GM12801 (cell line): Measurements from ENCODE around the gene DIP2C.

Experiments
- TF ChIP-seq, protein P1 (sequence below): IDR thresholded peaks from one replicate; pipeline ENCODE4 v1.5.1; 2011; ENCODE audit warnings: control low read depth; ENCODE audit not compliant: insufficient read length; ENCODE audit errors: extremely low read depth

DIP2C gene

DNA sequence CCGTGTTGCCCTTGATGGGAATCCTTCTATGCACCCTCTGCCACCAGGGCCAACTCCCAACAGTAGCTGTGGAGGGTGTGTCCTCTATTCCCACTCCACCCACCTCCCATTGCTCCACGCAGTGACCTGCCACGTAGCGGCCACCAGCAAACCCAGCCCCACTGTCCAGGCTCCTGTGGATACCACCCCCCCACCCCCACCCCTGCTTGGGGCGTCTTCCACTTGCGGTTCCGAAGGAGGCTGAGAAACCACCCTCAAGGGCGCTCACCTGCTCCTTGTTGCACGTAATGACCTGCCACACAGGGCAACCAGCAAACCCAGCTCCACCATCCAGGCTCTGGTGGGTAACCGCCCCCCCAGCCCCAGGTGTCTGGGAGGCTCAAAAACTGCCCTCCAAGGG is 72.0 kb downstream of the DIP2C start:
- TF ChIP-seq, protein P1, sequence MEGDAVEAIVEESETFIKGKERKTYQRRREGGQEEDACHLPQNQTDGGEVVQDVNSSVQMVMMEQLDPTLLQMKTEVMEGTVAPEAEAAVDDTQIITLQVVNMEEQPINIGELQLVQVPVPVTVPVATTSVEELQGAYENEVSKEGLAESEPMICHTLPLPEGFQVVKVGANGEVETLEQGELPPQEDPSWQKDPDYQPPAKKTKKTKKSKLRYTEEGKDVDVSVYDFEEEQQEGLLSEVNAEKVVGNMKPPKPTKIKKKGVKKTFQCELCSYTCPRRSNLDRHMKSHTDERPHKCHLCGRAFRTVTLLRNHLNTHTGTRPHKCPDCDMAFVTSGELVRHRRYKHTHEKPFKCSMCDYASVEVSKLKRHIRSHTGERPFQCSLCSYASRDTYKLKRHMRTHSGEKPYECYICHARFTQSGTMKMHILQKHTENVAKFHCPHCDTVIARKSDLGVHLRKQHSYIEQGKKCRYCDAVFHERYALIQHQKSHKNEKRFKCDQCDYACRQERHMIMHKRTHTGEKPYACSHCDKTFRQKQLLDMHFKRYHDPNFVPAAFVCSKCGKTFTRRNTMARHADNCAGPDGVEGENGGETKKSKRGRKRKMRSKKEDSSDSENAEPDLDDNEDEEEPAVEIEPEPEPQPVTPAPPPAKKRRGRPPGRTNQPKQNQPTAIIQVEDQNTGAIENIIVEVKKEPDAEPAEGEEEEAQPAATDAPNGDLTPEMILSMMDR = no peak

DNA sequence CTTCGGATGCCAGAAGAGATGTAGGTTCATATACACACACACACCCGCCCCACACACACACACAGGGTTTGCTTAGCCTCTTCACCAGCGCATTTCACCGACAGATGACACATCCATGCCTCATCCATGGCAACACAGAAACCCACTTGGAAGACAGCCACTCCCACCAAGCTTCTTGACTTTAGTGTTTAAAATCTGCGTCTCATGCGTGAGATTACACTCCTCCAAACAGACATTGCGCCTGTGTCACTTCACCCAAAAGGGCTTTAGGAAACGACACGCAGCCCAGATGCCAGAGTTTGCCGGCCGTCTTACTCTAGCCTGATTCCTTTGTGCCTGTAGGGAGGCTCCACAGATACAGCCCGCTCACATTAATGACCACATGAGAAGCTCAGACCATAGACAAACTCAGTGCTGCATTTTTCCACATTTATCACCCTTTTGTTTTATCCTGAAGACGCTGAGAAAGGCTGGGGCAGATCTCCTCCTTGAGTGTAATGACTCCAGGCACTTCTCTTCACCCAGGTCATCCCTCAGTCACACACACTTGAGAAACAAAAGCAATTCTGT is 73.8 kb downstream of the DIP2C start:
- TF ChIP-seq, protein P1 = no peak

DNA sequence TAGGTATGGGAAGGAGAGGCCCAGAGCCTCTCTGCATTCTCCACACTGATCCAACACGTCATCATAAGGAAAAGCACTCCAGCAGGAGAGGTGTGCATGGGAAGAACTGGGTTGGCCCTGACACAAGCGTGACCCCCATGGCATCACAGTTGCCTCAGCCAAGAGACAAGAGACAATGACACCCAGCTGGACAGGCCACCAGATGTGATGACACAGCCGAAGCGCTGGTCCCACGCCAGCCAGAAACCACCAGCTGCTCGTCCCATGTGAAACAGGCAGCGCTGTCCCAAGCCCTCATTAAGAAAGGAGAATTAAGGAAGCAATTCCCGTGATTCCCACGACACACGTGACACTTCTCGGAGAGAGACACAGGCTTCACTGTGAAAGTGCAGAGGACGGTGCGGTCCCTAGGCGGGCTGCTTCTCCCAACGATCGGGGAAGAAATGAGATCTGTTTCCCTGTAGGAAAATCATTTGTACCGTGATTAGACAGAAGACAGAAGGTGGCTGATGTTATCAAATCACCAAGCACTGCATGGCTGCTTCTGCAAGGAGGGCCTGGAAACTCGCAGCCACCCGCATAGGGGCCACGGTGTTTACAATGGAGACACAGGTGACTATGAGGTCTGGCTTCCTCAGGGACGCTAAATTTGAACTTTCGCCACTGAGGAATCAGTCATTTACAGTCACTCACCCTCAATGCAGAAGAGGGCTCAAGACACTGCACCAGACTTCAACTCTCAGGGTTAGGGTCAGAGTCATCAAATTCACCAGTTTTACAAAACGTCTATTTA is 74.5 kb downstream of the DIP2C start:
- TF ChIP-seq, protein P1 = no peak

DNA sequence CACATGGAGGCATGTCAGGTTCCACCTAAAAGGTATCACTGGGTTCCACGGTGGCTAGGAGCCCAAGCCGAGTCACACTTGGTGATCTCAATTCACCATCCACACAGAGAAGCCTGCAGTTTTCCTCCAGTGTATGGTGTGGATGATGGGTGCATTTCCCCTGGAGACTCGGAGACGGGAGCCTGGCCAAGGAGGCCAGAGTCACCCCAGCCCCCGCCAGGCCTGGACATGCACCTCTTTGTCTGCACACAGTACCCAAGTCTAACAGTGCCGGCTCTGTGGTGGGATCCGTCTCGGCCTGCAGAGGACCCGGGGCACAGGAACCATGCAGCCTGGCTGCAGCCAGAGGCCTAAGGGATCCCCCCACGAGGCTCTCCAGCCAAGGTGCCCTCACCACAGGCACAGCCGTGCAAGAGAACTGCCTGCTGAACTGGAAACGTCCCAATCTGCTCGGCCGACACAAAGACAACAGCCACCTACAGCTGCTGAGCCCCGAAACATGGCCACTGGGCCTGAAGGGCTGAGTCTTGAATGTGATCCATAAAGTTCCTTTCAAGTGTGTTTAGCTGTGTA is 75.2 kb downstream of the DIP2C start:
- TF ChIP-seq, protein P1 = no peak

DNA sequence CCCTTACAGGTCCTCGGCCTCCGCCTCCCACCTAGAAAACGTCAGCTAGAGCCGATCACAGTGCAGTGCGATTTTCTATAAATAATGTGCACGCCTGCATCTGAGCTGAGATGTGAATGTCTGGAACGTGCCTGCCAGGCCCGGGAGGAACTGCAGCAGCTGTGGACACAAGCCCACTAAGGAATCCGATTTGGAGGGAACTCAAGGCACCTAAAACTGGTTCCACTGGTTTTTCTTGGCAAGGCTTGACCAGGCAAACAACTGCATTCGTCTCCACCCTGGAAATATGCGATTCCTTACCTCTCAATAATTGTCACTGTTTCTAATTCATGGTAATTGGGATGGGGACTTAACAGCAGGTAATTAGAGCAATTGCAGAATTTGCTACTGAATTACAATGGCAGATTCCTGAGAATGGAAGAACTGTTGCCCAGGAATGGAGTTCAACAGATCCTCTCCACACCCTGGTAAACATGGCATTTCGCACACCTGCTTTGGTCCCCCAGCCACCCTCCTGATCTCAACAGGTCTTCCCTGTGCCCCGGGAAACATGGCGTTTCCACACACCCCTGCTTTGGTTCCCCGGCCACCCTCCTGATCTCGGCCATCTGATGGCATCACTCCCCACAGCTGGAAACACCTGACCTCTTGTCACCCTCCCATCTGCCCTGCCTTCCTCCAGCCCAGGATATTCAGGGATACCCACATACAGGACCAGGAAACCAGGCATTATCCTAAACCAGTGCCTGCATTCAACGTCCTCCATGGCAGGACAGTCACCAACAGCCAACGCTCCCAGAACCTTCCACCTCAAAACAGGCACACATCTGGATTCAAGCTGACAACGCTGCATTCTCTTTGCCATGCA is 76.0 kb downstream of the DIP2C start:
- TF ChIP-seq, protein P1 = no peak

DNA sequence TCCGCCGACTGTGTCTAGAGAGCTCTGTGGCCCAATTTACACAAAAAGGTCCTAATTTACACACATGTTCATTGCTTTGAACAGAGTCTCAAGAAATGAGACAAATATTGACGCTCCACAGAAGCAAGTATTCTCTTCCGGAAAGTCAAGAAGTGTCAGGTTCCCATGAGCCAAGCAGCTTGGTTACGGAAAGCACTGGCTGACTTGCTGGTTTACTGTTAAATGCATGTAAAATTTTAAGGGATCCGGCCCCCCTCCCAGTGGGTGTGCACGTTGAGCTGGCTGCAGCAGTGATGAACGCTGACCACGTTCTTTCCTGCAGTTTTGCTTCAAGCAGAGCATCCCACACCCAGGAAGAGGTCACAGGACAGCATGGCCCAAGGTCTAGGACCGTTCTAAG is 76.8 kb downstream of the DIP2C start:
- TF ChIP-seq, protein P1 = no peak

DNA sequence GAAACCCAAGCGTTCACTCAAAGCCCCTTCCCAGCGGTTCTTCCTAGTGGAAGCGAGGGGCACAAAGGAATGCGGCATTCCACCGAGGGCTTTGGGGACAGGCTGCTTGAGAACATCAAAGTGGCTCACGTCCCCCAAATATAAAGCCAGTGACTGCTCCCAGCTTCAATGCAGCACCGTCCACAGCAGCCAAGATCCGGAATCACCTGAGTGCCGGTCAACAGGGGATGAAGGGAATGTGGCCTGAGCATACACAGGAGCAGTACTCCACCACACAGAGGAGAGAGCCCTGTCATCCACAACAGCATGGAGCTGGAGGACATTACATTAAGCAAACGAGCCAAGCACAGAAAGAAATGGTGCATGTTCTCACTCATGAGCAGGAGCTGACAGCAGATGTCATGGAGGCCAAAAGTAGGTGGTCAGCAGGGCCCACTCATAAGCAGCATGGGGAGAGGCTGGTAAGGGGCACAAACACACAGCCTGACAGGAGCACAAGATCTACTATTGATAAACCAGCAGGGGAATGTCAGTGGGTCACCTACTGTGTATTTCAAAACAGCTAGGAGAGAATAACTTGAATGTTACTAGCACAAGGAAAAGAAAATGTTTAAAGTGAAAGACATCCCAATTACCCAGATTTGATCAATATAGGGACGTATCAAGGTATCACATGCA is 79.5 kb downstream of the DIP2C start:
- TF ChIP-seq, protein P1 = no peak
